Measurements from ENCODE around the gene CDC42BPA.
"Not testable (repeated sequence)": the region's sequence is repeated elsewhere in the genome, so short reads cannot be mapped to it uniquely, and the experiment has no call there.

The CDC42BPA gene

DNA sequence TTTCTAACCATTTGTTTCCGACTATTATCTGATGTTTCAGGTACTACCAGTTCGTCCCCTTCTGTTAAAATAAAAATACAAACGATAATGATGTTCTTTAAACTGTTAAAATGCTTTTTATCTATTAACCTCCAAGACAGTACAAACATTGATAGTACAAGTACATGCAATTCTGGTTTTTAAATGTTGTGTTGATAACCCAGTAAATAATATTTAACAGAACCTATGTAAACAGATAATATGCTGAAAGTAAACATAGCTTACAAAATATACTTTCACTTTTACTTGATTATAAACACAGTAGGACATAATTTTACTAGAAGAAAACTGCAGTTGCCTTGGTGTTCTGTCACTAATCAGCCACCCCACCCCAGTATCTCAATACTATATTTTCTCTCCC, 301.3 kb downstream of the CDC42BPA start:
- no peak for DNase-seq (ENCODE audit: low read depth in 2 of 2)
- no peak overlapping the region for H3K4me3 ChIP-seq (replicated peaks in 1 of 2; ENCODE audit: low read depth in 2 of 2, low read length in 2 of 2)
- TF ChIP-seq, protein P1, sequence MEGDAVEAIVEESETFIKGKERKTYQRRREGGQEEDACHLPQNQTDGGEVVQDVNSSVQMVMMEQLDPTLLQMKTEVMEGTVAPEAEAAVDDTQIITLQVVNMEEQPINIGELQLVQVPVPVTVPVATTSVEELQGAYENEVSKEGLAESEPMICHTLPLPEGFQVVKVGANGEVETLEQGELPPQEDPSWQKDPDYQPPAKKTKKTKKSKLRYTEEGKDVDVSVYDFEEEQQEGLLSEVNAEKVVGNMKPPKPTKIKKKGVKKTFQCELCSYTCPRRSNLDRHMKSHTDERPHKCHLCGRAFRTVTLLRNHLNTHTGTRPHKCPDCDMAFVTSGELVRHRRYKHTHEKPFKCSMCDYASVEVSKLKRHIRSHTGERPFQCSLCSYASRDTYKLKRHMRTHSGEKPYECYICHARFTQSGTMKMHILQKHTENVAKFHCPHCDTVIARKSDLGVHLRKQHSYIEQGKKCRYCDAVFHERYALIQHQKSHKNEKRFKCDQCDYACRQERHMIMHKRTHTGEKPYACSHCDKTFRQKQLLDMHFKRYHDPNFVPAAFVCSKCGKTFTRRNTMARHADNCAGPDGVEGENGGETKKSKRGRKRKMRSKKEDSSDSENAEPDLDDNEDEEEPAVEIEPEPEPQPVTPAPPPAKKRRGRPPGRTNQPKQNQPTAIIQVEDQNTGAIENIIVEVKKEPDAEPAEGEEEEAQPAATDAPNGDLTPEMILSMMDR (IDR thresholded peaks at IDR 0.05; ENCODE audit: low read depth, low read length), result no peak

DNA sequence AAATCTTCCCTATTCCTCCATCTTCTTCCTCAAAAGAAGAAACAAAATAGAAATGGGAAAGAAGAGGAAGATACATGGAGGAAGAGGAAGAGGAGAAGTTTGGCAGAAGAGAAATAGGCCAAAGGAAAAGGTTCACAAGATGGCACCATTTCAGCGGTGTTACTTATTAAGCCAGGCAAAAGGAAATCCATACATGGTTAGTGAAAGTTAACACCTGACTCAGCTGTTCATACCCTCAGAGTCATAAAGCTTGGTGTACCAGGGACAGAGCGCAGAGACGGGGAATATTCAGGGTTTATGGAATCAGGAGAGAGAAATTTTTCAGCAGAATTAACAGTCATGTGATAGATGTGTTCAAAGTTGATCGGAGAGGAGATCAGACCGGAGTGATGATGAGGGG, 307.6 kb downstream of the CDC42BPA start:
- TF ChIP-seq, protein P1 (IDR thresholded peaks at IDR 0.05; ENCODE audit: low read depth, low read length), result no peak
- no peak overlapping the region for H3K4me3 ChIP-seq (replicated peaks in 1 of 2; ENCODE audit: low read depth in 2 of 2, low read length in 2 of 2)
- no peak for DNase-seq (ENCODE audit: low read depth in 2 of 2)

DNA sequence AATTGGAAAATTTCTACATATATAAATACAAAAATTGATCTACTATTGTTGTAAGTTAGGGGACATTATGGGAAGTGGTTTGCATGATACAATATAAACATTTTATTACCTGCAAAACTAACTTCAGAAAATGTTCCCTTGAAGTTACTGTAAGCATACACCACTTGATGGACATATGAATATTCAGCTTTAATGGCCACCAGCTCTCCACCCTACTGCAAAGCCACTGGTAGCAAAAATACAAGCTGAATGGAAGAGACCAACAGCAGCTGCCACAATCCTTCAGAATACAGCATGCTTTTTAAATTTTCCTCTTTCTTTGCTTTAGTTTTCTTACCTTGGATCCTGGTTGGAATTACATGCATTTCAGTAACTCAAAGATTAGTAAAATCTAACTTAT, 308.4 kb downstream of the CDC42BPA start:
- no peak overlapping the region for H3K4me3 ChIP-seq (replicated peaks in 1 of 2; ENCODE audit: low read depth in 2 of 2, low read length in 2 of 2)
- no peak for DNase-seq (ENCODE audit: low read depth in 2 of 2)
- TF ChIP-seq, protein P1 (IDR thresholded peaks at IDR 0.05; ENCODE audit: low read depth, low read length), result no peak

DNA sequence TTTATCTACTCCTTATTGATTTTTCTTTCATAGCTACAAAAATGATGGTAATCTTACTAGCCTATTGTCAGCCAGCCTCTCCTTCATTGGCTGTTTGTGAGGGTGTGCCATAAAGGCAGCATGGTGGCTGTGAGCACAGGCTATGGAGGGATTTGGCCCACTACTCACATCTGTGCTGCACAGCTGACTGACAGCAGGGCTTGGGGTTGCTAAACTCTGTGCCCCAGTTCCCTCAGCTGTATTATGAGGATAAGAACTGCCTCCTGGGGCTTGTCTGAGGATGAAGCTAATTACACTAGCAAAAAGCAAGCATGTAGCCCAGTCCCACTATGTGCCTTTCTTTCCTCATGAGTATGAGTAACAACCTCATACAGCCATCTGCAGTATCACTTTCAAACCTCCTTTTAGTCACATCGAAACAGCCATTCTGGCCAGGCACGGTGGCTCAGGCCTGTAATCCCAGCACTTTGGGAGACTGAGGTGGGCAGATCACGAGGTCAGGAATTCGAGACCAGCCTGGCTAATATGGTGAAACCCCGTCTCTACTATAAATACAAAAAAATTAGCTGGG, 312.0 kb downstream of the CDC42BPA start:
- TF ChIP-seq, protein P1 (IDR thresholded peaks at IDR 0.05; ENCODE audit: low read depth, low read length), result no peak
- no peak overlapping the region for H3K4me3 ChIP-seq (replicated peaks in 1 of 2; ENCODE audit: low read depth in 2 of 2, low read length in 2 of 2)
- no peak for DNase-seq (ENCODE audit: low read depth in 2 of 2)

DNA sequence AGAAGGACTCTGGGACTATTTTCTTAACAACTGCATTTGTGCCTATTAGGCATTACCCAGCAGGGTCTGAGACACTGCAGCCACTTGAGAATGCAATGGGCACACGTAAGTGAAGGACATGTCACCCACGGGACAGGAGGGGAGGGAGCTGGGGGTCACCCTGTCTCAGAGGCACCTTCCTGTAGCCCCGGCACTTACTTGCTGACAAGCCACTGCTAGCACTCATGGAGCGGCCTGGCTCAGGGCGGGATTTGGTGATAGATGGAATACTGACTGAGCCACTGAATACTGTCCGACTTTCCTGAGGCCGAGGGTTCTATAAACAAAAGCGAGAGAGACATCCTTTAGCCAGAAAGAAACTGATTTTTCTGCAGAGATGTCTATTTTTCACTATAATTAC, 313.5 kb downstream of the CDC42BPA start:
- H3K4me3 ChIP-seq (replicated peaks in 1 of 2; ENCODE audit: low read depth in 2 of 2, low read length in 2 of 2), result no peak overlapping the region
- TF ChIP-seq, protein P1 (IDR thresholded peaks at IDR 0.05; ENCODE audit: low read depth, low read length), result no peak
- DNase-seq (ENCODE audit: low read depth in 2 of 2), result no peak

DNA sequence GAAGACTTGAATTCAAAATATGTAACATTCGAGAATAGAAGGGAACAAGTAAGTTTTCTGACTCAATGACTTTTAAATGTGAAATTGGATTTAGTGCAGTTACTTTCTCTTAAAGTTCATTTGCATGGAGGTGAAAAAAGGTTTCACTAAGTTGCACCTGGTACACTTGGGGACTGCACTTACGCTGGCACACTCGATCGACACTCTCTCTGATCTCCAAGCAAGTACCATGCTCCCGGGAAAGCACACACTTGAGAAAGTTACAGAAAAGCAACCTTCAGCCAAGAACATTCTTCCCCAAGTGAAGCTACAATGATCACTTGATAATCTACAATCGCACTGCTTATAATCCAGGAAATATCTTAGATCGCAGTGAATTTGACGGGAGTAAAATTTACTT, 315.1 kb downstream of the CDC42BPA start:
- TF ChIP-seq, protein P1 (IDR thresholded peaks at IDR 0.05; ENCODE audit: low read depth, low read length), result no peak
- DNase-seq (ENCODE audit: low read depth in 2 of 2), result no peak
- no peak overlapping the region for H3K4me3 ChIP-seq (replicated peaks in 1 of 2; ENCODE audit: low read depth in 2 of 2, low read length in 2 of 2)

DNA sequence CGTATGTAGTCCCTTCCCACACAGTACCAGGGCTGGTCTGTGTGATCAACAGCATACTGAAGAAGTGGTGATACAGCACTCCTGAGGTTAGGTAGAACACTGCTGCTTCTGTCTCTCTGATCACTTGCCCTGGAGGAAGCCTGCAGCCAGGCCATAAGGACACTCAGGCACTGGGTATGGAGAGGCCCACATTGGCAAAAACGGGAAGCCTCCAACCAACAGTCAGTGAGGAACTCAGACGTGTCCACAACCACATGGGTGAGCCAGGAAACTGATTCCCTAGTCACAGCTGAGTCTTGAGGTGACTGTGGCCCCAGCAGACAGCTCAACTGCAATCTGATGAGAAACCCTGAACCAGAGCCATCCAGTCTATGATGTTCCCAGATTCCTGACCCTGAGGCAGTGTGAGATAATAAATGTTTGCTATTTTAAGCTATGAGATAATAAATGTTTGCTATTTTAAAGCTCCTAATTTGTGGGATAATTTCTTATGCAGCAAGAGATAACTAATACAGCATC, 315.7 kb downstream of the CDC42BPA start:
- H3K4me3 ChIP-seq (replicated peaks in 1 of 2; ENCODE audit: low read depth in 2 of 2, low read length in 2 of 2), result no peak overlapping the region
- TF ChIP-seq, protein P1 (IDR thresholded peaks at IDR 0.05; ENCODE audit: low read depth, low read length), result no peak
- DNase-seq (ENCODE audit: low read depth in 2 of 2), result no peak

DNA sequence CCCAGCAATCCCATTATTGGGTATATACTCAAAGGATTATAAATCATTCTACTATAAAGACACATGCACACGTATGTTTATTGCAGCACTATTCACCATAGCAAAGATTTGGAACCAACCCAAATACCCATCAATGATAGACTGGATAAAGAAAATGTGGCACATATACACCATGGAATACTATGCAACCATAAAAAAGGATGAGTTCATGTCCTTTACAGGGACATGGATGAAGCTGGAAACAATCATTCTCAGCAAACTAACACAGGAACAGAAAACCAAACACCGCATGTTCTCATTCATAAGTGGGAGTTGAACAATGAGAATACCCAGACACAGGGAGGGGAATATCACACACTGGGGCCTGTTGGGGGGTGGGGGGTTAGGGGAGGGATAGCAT, 318.7 kb downstream of the CDC42BPA start:
- not testable (repeated sequence) for DNase-seq (ENCODE audit: low read depth in 2 of 2)

More for the DNA sequence above, 318.7 kb downstream of the CDC42BPA start:
- H3K4me3 ChIP-seq (replicated peaks in 1 of 2; ENCODE audit: low read depth in 2 of 2, low read length in 2 of 2), result not testable (repeated sequence)

Data from cardiac fibroblast (primary cell).